ENCODE measurements around the gene RDX. TPM values are rescaled to one million over a fixed set of nuclear protein-coding genes. Genes with fewer than 3 reads are reported as not detected.

RDX gene
- total RNA-seq, 2 donors from 2014 or later: 121 to 127 TPM

DNA sequence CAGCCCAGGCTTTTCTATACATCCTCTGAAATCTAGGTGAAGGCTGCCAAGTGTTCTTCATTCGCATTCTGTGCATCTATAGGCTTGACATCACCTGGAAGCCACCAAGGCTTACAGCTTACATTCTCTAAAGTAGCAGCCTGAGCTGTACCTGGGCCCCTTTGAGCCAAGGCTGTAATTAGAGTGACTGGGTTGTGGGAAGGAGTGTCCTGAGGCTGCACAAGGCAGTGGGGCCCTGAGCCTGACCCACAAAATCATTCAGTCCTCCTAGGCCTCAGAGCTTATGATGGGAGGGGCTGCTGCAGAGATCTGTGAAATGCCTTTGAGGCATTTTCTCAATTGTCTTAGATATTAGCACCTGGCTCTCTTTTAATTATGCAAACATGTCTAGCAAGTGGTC lies 33.0 kb upstream of the RDX start:
- TF ChIP-seq, protein P1, sequence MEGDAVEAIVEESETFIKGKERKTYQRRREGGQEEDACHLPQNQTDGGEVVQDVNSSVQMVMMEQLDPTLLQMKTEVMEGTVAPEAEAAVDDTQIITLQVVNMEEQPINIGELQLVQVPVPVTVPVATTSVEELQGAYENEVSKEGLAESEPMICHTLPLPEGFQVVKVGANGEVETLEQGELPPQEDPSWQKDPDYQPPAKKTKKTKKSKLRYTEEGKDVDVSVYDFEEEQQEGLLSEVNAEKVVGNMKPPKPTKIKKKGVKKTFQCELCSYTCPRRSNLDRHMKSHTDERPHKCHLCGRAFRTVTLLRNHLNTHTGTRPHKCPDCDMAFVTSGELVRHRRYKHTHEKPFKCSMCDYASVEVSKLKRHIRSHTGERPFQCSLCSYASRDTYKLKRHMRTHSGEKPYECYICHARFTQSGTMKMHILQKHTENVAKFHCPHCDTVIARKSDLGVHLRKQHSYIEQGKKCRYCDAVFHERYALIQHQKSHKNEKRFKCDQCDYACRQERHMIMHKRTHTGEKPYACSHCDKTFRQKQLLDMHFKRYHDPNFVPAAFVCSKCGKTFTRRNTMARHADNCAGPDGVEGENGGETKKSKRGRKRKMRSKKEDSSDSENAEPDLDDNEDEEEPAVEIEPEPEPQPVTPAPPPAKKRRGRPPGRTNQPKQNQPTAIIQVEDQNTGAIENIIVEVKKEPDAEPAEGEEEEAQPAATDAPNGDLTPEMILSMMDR (conservative IDR thresholded peaks at IDR 0.05): no peak
- Histone ChIP-seq H3K9me3 (ENCODE audit: control insufficient read depth, low read length) (peaks cover 36% of the 10 kb centered on the region), H3K9ac (ENCODE audit: extremely low read depth, low read length, poor library complexity, severe bottlenecking) (no peak overlapping the region), H3K27ac (ENCODE audit: low read depth, low read length) (no peak overlapping the region), H3K4me3 (ENCODE audit: low read length) (no peak overlapping the region), H3K36me3 (ENCODE audit: control insufficient read depth, insufficient read depth, low read length) (no peaks in the 10 kb centered on the region), H3K4me1 (ENCODE audit: control insufficient read depth, insufficient read depth, low read length) (no peaks in the 10 kb centered on the region), H3K27me3 (ENCODE audit: control insufficient read depth, insufficient read depth, low read length, poor library complexity, severe bottlenecking) (no peaks in the 10 kb centered on the region)
- Mint-ChIP-seq H3K27me3 (ENCODE audit: insufficient read depth) (no peaks in the 10 kb centered on the region), H3K27ac (no peak overlapping the region), H3K4me3 (no peak overlapping the region), H3K9me3 (peaks cover 53% of the 10 kb centered on the region), H3K4me1 (peaks cover 4% of the 10 kb centered on the region), H3K36me3 (ENCODE audit: low read depth) (peaks cover 2% of the 10 kb centered on the region)
- WGBS, 2 experiments (ENCODE audit: insufficient coverage in 1 of 2, insufficient read length in 1 of 2): 88 to 93% methylated on average over 1 of the region's 1 CpG
- DNase-seq: no peak

DNA sequence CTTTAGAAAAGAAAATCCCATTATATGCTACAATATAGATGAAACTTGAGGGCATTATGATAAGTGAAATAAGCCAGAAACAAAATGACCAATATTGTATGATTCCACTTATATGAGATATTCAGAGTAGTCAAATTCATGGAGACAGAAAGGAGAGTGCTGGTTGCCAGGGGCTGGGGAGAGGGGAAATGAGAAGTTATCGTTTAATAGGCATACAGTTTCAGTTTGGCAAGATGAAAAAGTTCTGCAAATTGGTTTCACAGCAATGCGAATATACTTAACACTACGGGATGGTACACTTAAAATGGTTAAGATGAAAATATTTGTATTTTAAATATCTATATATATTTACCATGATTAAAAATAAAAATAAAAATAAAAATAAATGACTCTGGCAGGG lies 31.1 kb upstream of the RDX start:
- no peak overlapping the region for H3K27ac Mint-ChIP-seq

DNA sequence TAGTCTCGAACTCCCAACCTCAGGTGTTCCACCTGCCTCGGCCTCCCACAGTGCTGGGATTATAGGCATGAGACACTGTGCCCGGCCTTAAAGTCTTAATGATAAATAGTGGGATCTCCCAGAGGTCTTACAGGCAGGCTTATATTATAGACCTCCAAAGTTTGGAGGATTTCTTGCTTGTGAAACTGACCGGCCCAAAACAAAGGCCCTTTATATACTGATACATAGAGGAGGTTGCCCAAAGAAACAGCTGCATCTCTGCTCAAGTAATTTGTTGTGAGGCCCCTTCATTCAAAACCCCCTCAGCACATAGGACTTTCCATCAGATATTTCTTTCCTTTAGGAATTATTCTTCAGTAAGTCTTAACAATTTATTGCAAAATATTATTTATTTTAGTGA lies 27.4 kb upstream of the RDX start:
- no peaks in the 10 kb centered on the region for H3K36me3 Mint-ChIP-seq (ENCODE audit: low read depth)
- no peak overlapping the region for H3K4me3 Mint-ChIP-seq
- H3K9me3 Mint-ChIP-seq: peaks cover 16% of the 10 kb centered on the region
- TF ChIP-seq, protein P1 (conservative IDR thresholded peaks at IDR 0.05): no peak
- Histone ChIP-seq H3K4me1 (ENCODE audit: control insufficient read depth, insufficient read depth, low read length) (peaks cover 6% of the 10 kb centered on the region), H3K27ac (ENCODE audit: low read depth, low read length) (no peak overlapping the region), H3K9me3 (ENCODE audit: control insufficient read depth, low read length) (peaks cover 4% of the 10 kb centered on the region), H3K36me3 (ENCODE audit: control insufficient read depth, insufficient read depth, low read length) (no peaks in the 10 kb centered on the region), H3K27me3 (ENCODE audit: control insufficient read depth, insufficient read depth, low read length, poor library complexity, severe bottlenecking) (no peaks in the 10 kb centered on the region), H3K9ac (ENCODE audit: extremely low read depth, low read length, poor library complexity, severe bottlenecking) (no peak overlapping the region), H3K4me3 (ENCODE audit: low read length) (no peak overlapping the region)
- DNase-seq: no peak
- peaks cover 18% of the 10 kb centered on the region for H3K4me1 Mint-ChIP-seq
- H3K27ac Mint-ChIP-seq: no peak overlapping the region
- H3K27me3 Mint-ChIP-seq (ENCODE audit: insufficient read depth): no peaks in the 10 kb centered on the region
- 96 to 97% methylated on average over 4 of the region's 4 CpGs for WGBS, 2 experiments (ENCODE audit: insufficient coverage in 1 of 2, insufficient read length in 1 of 2)

More for the DNA sequence above, 31.1 kb upstream of the RDX start:
- H3K36me3 ChIP-seq (ENCODE audit: control insufficient read depth, insufficient read depth, low read length): no peaks in the 10 kb centered on the region
- H3K4me1 Mint-ChIP-seq: peaks cover 4% of the 10 kb centered on the region
- no peaks in the 10 kb centered on the region for H3K27me3 Mint-ChIP-seq (ENCODE audit: insufficient read depth)
- H3K27me3 ChIP-seq (ENCODE audit: control insufficient read depth, insufficient read depth, low read length, poor library complexity, severe bottlenecking): no peaks in the 10 kb centered on the region
- H3K4me3 Mint-ChIP-seq: no peak overlapping the region
- 87 to 100% methylated on average over 1 to 3 of the region's 3 CpGs for WGBS, 2 experiments (ENCODE audit: insufficient coverage in 1 of 2, insufficient read length in 1 of 2)
- H3K27ac ChIP-seq (ENCODE audit: low read depth, low read length): no peak overlapping the region
- TF ChIP-seq, protein P1 (conservative IDR thresholded peaks at IDR 0.05): no peak
- DNase-seq: no peak
- H3K9ac ChIP-seq (ENCODE audit: extremely low read depth, low read length, poor library complexity, severe bottlenecking): no peak overlapping the region
- H3K4me3 ChIP-seq (ENCODE audit: low read length): no peak overlapping the region
- peaks cover 47% of the 10 kb centered on the region for H3K9me3 Mint-ChIP-seq
- peaks cover 2% of the 10 kb centered on the region for H3K36me3 Mint-ChIP-seq (ENCODE audit: low read depth)
- peaks cover 36% of the 10 kb centered on the region for H3K9me3 ChIP-seq (ENCODE audit: control insufficient read depth, low read length)
- no peaks in the 10 kb centered on the region for H3K4me1 ChIP-seq (ENCODE audit: control insufficient read depth, insufficient read depth, low read length)
